PFSK-1 (cell line): ENCODE results near the gene CDCP2.

Source experiments
- FOXP2 ChIP-seq: optimal IDR thresholded peaks from 2 replicates; pipeline ENCODE3; 2011; ENCODE audit warnings: borderline replicate concordance, control low read depth, inconsistent platforms; ENCODE audit not compliant: insufficient read depth; ENCODE audit errors: extremely low read length, extremely low read depth
- POLR2AphosphoS5 ChIP-seq: IDR thresholded peaks from 2 replicates; pipeline ENCODE4 v1.6.1; 2012; ENCODE audit warnings: low read depth, mild to moderate bottlenecking, control low read depth, low read length, moderate library complexity
- SIN3A ChIP-seq: IDR thresholded peaks from 2 replicates; pipeline ENCODE4 v1.6.1; 2012; ENCODE audit warnings: mild to moderate bottlenecking, low read length, moderate library complexity, borderline replicate concordance; ENCODE audit not compliant: insufficient read depth
- TAF1 ChIP-seq: IDR thresholded peaks from 2 replicates; pipeline ENCODE4 v1.6.1; 2012; ENCODE audit warnings: low read length, control low read depth, borderline replicate concordance; ENCODE audit not compliant: insufficient read depth
- TF ChIP-seq, protein P1 (sequence below), 2 experiments: IDR thresholded peaks; 2 replicates each; pipeline versions ENCODE4 v1.6.1 to v1.8.0; 2011 to 2012; ENCODE audit warnings: low read depth in 2 of 2, low read length in 2 of 2, control low read depth in 1 of 2, inconsistent platforms in 1 of 2, mild to moderate bottlenecking in 1 of 2, moderate library complexity in 1 of 2; ENCODE audit not compliant: insufficient read depth in 1 of 2

The CDCP2 gene

DNA sequence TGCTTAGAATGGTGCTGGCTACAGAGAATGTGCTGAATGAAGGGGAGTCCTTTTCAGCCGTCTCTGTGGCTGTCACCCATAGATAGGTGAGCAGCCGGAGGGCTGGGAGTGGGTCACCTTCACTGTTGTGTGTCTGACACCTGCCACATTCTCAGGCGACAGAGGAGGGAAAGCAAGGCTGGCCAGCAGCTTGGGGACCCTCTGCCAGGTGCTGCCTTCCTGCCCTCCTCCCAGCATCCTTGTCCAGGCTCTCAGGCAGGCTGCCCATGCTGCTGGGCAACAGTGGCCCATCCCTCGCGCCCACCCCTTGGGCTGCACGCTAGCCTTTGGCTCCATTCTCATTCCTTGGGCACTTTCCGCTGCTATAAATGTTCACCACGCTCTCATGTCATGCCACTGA is 24.9 kb upstream of the CDCP2 start:
- no peak for TF ChIP-seq POLR2AphosphoS5
- TF ChIP-seq TAF1, result no peak
- TF ChIP-seq SIN3A, result no peak
- TF ChIP-seq, protein P1, sequence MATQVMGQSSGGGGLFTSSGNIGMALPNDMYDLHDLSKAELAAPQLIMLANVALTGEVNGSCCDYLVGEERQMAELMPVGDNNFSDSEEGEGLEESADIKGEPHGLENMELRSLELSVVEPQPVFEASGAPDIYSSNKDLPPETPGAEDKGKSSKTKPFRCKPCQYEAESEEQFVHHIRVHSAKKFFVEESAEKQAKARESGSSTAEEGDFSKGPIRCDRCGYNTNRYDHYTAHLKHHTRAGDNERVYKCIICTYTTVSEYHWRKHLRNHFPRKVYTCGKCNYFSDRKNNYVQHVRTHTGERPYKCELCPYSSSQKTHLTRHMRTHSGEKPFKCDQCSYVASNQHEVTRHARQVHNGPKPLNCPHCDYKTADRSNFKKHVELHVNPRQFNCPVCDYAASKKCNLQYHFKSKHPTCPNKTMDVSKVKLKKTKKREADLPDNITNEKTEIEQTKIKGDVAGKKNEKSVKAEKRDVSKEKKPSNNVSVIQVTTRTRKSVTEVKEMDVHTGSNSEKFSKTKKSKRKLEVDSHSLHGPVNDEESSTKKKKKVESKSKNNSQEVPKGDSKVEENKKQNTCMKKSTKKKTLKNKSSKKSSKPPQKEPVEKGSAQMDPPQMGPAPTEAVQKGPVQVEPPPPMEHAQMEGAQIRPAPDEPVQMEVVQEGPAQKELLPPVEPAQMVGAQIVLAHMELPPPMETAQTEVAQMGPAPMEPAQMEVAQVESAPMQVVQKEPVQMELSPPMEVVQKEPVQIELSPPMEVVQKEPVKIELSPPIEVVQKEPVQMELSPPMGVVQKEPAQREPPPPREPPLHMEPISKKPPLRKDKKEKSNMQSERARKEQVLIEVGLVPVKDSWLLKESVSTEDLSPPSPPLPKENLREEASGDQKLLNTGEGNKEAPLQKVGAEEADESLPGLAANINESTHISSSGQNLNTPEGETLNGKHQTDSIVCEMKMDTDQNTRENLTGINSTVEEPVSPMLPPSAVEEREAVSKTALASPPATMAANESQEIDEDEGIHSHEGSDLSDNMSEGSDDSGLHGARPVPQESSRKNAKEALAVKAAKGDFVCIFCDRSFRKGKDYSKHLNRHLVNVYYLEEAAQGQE (IDR thresholded peaks at IDR 0.05; ENCODE audit: insufficient read depth in 1 of 2, low read depth in 2 of 2, low read length in 2 of 2), result no peak
- TF ChIP-seq FOXP2, result no peak

DNA sequence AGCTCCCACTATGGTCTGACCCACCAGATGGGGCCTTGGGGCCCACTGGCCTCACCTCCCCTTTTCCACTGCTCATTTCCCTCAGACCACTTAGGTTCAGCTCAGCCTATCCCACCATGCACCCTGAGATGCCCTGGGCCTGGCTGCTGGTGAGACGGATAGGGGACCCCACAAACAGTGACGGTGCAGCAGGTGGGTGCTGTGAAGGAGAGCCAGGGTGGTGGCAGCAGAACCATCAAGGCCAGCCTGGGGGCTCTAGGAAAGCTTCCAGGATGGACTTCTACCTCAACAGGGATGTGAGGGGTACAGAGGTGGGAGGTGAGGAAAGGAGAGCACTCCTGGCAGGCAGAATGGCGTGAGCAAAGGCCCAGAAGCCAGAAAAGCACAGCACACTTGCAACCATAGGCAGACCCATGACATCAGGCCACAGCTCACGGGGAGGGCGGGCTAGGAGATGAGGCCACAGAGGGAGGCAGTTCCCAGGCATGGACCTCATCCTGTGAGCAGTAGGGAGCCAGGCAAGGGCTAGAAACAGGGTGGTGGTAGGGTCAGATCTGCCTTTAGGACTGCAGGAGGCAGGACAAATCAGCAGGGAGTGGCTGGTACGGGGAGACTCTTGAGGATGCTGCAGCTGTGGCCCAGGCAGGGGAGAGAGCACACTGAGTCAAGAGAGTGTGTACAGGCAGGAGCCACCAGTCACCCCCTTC is 24.0 kb upstream of the CDCP2 start:
- TF ChIP-seq SIN3A (no peak), TAF1 (no peak), POLR2AphosphoS5 (no peak), FOXP2 (no peak)
- TF ChIP-seq, protein P1 (IDR thresholded peaks at IDR 0.05; ENCODE audit: insufficient read depth in 1 of 2, low read depth in 2 of 2, low read length in 2 of 2), result no peak

DNA sequence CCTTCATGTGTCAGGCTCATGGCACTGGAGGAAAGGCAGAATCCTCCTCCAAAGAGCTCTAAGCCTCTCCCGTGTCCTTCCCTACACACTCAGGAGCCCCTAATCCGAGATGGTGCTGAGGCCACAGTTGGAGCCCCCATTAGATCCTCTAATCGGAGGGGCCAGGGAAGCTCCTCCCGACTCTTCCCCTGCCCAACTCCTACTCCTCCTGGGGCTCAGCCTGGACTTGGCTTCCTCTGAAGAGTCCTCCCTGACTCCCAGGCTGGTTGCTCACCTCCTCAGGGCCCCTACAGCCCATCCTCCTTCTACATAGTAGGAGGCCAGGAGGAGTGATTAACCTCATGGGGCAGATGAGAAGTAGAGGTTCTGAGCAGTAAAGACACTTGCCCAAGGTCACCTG is 21.3 kb upstream of the CDCP2 start:
- TF ChIP-seq, protein P1 (IDR thresholded peaks at IDR 0.05; ENCODE audit: insufficient read depth in 1 of 2, low read depth in 2 of 2, low read length in 2 of 2), result no peak
- TF ChIP-seq POLR2AphosphoS5 (no peak), SIN3A (no peak), TAF1 (no peak), FOXP2 (no peak)

DNA sequence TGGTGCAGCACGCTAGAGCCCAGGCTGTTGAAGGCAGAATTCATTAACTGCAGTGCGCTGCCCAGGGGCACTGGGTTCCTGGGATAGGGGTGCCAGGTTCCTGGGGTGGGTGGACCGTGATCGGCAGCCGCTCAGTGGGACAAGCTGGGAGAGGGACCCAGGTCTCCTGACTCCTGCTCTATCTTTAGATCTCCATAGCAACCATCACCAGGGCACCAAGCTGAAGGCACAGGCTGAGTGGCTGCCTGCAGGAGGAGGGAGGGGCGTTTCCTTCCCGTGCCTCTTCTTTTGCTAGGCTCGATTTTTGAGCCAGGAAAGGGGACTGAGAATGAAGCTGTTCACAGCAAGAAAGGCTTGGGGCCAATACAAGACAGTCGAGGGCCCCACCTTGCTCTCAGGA is 20.9 kb upstream of the CDCP2 start:
- no peak for TF ChIP-seq FOXP2
- no peak for TF ChIP-seq SIN3A

DNA sequence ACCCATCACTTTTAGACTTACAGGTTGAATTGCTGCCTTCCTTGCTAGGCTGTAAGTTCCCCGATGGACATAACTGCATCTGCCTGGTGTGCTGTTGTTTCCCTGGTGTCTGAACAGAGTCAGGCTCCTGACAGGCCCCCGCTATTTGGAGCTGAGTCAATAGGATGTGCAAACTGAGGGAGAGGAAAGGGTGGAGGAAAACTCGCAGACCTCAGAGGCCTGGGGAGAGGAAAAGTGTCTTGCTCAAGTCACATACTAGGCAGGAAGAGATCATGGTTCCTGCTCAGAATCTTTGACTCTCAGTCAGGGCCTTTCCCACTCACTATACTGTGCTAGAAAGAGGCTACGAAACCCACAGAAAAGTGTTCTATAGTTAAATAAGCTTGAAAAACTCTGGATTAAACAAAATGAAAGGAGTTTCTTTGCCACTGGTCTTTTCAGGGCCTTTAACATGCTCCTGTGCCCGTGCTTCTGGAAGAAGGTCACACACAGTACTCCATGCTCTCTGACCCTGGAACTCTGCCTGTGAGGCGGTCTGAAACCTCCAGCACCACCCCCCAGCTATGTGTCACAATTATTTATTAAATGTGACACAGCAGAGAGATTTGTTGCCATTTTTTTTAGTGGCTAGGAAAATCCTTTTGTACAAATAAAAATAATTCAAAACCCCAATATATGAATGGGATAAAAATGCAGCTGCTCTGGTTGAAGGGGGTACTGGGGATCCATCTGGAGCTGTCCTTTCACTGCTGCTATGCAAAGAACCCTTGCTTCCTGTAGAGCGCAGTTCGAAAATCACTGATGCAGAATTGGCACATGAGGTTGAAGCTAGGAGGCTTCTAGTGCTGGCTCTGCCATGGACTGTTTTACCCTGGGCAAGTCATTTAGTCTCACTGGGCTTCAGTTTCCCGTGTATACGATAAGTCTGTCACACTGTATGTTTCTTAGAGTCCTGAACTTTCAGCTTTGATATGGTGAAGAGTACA is 20.1 kb upstream of the CDCP2 start:
- TF ChIP-seq POLR2AphosphoS5 (no peak), TAF1 (no peak), FOXP2 (no peak), SIN3A (no peak)
- TF ChIP-seq, protein P1 (IDR thresholded peaks at IDR 0.05; ENCODE audit: insufficient read depth in 1 of 2, low read depth in 2 of 2, low read length in 2 of 2), result no peak
